GM12878 (cell line): ENCODE results near the gene NKD2. TPM values are rescaled to one million over a fixed set of nuclear protein-coding genes. Genes with fewer than 3 reads are reported as not detected.

ENCODE experiments used
- ATAC-seq: fragments of 200-7000 bp; cut with Tn5 transposase; 3 replicates; pipeline ENCODE4 v1.9.1; 2020; ENCODE audit warnings: mild to moderate bottlenecking, moderate library complexity
- BruUV-seq: library from RNA; stranded (reverse); fragments of 400-500 nt; replicated peaks from 2 replicates; lab custom pipeline; 2021; lab: Mats Ljungman, UMichigan
- CTCF ChIA-PET: fragments of 300-600 bp; sonication (Branson Sonifier 250); formaldehyde crosslinking; extraction: SDS; loops from one replicate; lab custom pipeline; 2021; ENCODE audit warnings: inconsistent platforms; lab: Yijun Ruan, JAX
- POLR2A ChIA-PET: fragments of 350-600 bp; formaldehyde crosslinking; extraction: SDS; loops from one replicate; lab custom pipeline; 2021; ENCODE audit warnings: inconsistent platforms; lab: Charles Lee
- RAD21 ChIA-PET: fragments of 300-600 bp; sonication (Branson Sonifier 250); formaldehyde crosslinking; loops from one replicate; lab custom pipeline; 2023; ENCODE audit warnings: antibody characterized with exemption; ENCODE audit not compliant: unreplicated experiment; lab: Charles Lee
- SMC1A ChIA-PET: fragments of 300-600 bp; sonication (Branson Sonifier 250); formaldehyde crosslinking; loops from one replicate; lab custom pipeline; 2023; ENCODE audit not compliant: unreplicated experiment, uncharacterized antibody; lab: Charles Lee
- DNase-seq: peaks from one replicate; pipeline ENCODE4 v3.0.0-alpha.2; 2011; ENCODE audit warnings: low read depth, low spot score
- FAIRE-seq: peaks from 3 replicates; lab custom pipeline; 2011; peaks lifted over from hg19 to GRCh38; lab: Jason Lieb, UNC
- H2AFZ ChIP-seq: 2 replicates; pipeline ENCODE4 v1.6.0; 2011; ENCODE audit warnings: low read depth, low read length, control low read depth; ENCODE audit not compliant: control insufficient read depth
- H3K27ac ChIP-seq: 2 replicates; pipeline ENCODE4 v1.5.1; 2011; ENCODE audit warnings: control low read depth; ENCODE audit not compliant: control insufficient read depth, insufficient read depth
- H3K27me3 ChIP-seq, 2 experiments: replicated peaks in 1 of 2; 2 replicates each; pipeline versions ENCODE4 v1.6.0 to v1.6.1; 2011; ENCODE audit warnings: low read length in 1 of 2; ENCODE audit not compliant: control insufficient read depth in 2 of 2, insufficient read depth in 2 of 2
- H3K36me3 ChIP-seq, 2 experiments: 2 replicates each; pipeline ENCODE4 v1.5.1; 2011; ENCODE audit warnings: low read length in 1 of 2; ENCODE audit not compliant: control insufficient read depth in 2 of 2, insufficient read depth in 2 of 2
- H3K4me1 ChIP-seq: 2 replicates; pipeline ENCODE4 v1.6.1; 2011; ENCODE audit warnings: mild to moderate bottlenecking, low read length, moderate library complexity, mixed read lengths; ENCODE audit not compliant: control insufficient read depth, insufficient read depth
- H3K4me2 ChIP-seq: 2 replicates; pipeline ENCODE4 v1.6.0; 2011; ENCODE audit warnings: control low read depth; ENCODE audit not compliant: control insufficient read depth, insufficient read depth
- H3K4me3 ChIP-seq: fragments of 200-600 bp; sonication (generic); 2 replicates; pipeline ENCODE4 v1.5.1; 2016
- H3K79me2 ChIP-seq: 2 replicates; pipeline ENCODE4 v1.6.0; 2011; ENCODE audit warnings: low read length; ENCODE audit not compliant: control insufficient read depth, insufficient read depth
- H3K9ac ChIP-seq: 2 replicates; pipeline ENCODE4 v1.8.0; 2011; ENCODE audit warnings: low read length, control low read depth, mixed read lengths; ENCODE audit not compliant: control insufficient read depth, insufficient read depth
- H3K9me3 ChIP-seq: replicated peaks from 3 replicates; pipeline ENCODE4 v1.5.1; 2011; ENCODE audit warnings: mild to moderate bottlenecking, low read length; ENCODE audit not compliant: control insufficient read depth, insufficient read depth
- H4K20me1 ChIP-seq: 2 replicates; pipeline ENCODE4 v1.6.0; 2011; ENCODE audit not compliant: control insufficient read depth, insufficient read depth
- BACH1 ChIP-seq: fragments of 450-650 bp; IDR thresholded peaks from 2 replicates; pipeline ENCODE4 v1.6.1; 2017; ENCODE audit warnings: mild to moderate bottlenecking, borderline replicate concordance
- EGR1 ChIP-seq, 2 experiments: IDR thresholded peaks; 1 replicate in 1 of 2; 2 replicates in 1 of 2; pipeline ENCODE4 v1.6.1; 2011 to 2012; ENCODE audit warnings: low read depth in 2 of 2, low read length in 2 of 2, borderline replicate concordance in 1 of 2, mild to moderate bottlenecking in 1 of 2, moderate library complexity in 1 of 2
- IKZF1 ChIP-seq: fragments of 450-650 bp; conservative IDR thresholded peaks from 2 replicates; pipeline ENCODE4 v1.6.1; 2017; ENCODE audit warnings: antibody characterized with exemption, mild to moderate bottlenecking
- IRF4 ChIP-seq: IDR thresholded peaks from 2 replicates; pipeline ENCODE4 v1.6.1; 2011; ENCODE audit warnings: low read depth, low read length
- JUND ChIP-seq: IDR thresholded peaks from 2 replicates; pipeline ENCODE4 v1.6.1; 2012; ENCODE audit warnings: low read depth, mild to moderate bottlenecking, low read length, improper control_type of control experiment, moderate library complexity
- PRDM15 ChIP-seq: fragments of 450-650 bp; formaldehyde crosslinking; IDR thresholded peaks from 2 replicates; pipeline ENCODE4 v1.4.0; 2020; ENCODE audit warnings: mild to moderate bottlenecking, moderate library complexity
- SMAD1 ChIP-seq: fragments of 450-650 bp; IDR thresholded peaks from 2 replicates; pipeline ENCODE4 v1.6.1; 2018; ENCODE audit warnings: mild to moderate bottlenecking, low read depth; ENCODE audit not compliant: partially characterized antibody
- SUZ12 ChIP-seq: fragments of 200-600 bp; sonication (generic); IDR thresholded peaks from one replicate; pipeline ENCODE4 v1.6.1; 2018; ENCODE audit warnings: antibody characterized with exemption, mild to moderate bottlenecking; ENCODE audit not compliant: unreplicated experiment
- TBL1XR1 ChIP-seq: IDR thresholded peaks from 2 replicates; pipeline ENCODE4 v1.6.1; 2012; ENCODE audit warnings: low read depth, low read length, improper control_type of control experiment
- ZBTB11 ChIP-seq: fragments of 450-650 bp; formaldehyde crosslinking; IDR thresholded peaks from 2 replicates; pipeline ENCODE4 v1.5.0; 2022; ENCODE audit warnings: mild to moderate bottlenecking, missing genetic modification characterization
- WGBS: methylation state at CpG from one replicate; pipeline ENCODE4 v1.1.6; 2016; ENCODE audit warnings: low lambda C conversion rate; ENCODE audit not compliant: insufficient replicate concordance, insufficient coverage; ENCODE audit errors: missing lambda C conversion rate; 5-methylcytosine and 5-hydroxymethylcytosine counted together
- in situ Hi-C: fragments of 300-500 bp; cut with MboI; formaldehyde crosslinking; loops from 9 replicates; pipeline ENCODE4 v1.14.3; 2018; ENCODE audit warnings: mixed read lengths
- intact Hi-C: fragments of 100-400 bp; cut with micrococcal nuclease; formaldehyde crosslinking; loops from one replicate; pipeline ENCODE4 v1.14.2; 2022; ENCODE audit not compliant: unreplicated experiment
- polyA plus RNA-seq, 11 experiments: library from polyadenylated mRNA; depleted of rRNA in 4 of 11; unstranded in 6 of 11; stranded (reverse) in 5 of 11; fragments of >200 nt; fragmentation: Nextera tagmentation in 4 of 11; fragmentation: Illumina TruSeq in 1 of 11; extraction: Ambion mirVana in 4 of 11; extraction: Trizol in 1 of 11; gene quantifications; 1 replicate in 1 of 11; 2 replicates in 10 of 11; pipeline versions ENCODE4 v1.2.1 to v1.2.3, GENCODE V29; 2011 to 2016; ENCODE audit warnings: inconsistent platforms in 2 of 11, missing spikeins in 2 of 11, low read depth in 1 of 11
- total RNA-seq, 4 experiments: library from RNA; depleted of rRNA in 3 of 4; stranded (reverse); fragments of >200 nt in 3 of 4; fragmentation: Illumina TruSeq in 1 of 4; extraction: Trizol in 1 of 4; gene quantifications; 2 replicates each; pipeline versions ENCODE4 v1.2.1 to v1.2.3, GENCODE V29; 2013 to 2021
- TF ChIP-seq, protein P1 (sequence below): fragments of 150-350 bp; IDR thresholded peaks from 2 replicates; pipeline ENCODE4 v1.6.1; 2014; ENCODE audit warnings: mild to moderate bottlenecking, low read depth, low read length

Gene NKD2
- total and polyA plus RNA-seq, 10 of the 15 experiments (the other 5 are each of a cell fraction or from before 2014, with no cell fraction given): 0.20 to 0.83 (median 0.26) TPM; not detected in 7

DNA sequence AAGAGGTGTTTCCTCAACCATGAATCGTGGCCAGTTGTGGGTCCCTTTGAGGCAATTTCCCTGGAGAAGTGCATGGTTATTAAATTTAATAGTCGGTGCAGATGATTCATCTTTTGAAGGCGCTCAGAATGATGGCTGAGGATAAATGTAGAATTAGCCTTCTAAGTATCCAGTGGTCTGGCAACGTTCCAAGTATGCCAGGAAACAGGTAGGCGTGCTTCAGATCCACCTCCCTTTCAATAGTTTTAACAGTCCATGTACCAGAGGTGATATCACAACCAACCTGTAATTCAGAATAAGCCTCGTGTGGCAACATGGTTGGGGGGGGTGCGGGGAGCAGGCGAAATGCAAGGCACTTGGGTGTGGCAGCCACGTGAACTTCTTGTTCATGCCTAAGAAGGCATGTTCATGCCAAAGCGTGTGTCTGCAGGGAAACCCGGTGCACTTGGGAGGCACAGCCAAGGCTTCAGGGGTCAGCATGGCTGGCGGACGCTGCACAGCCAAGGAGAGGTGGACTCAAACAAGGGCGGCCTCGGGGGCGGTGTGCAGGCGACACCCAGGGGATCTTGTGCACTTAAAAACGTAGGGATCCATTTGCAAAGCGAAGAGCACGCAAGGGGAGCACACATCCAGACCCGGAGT lies 5.2 kb upstream of the NKD2 start (continued):
- TF ChIP-seq PRDM15 (CRISPR knock-in tag) (no peak), BACH1 (no peak), TBL1XR1 (no peak)

- ChIA-PET RAD21 (no interaction called here), SMC1A (no interaction called here), CTCF (no interaction called here), POLR2A (no interaction called here)
- no peaks in the 10 kb centered on the region for H3K9me3 ChIP-seq
- H3K4me1 ChIP-seq: no peaks in the 10 kb centered on the region
- H3K9ac ChIP-seq: no peak overlapping the region
- no peaks in the 10 kb centered on the region for H4K20me1 ChIP-seq
- in situ Hi-C loops: no loop called here
- FAIRE-seq: no peak
- H3K27ac ChIP-seq: no peak overlapping the region
- no TSS peak for BruUV-seq
- peak overlapping the region; percentile 48; the same call in 1 of the 2 replicates for H3K4me2 ChIP-seq
- no peak for ATAC-seq
- no peak overlapping the region for H2AFZ ChIP-seq
- peaks cover 7 to 8% of the 10 kb centered on the region in 2 experiments; a peak in 3 of 4 replicates for H3K27me3 ChIP-seq
- no peak overlapping the region for H3K4me3 ChIP-seq
- intact Hi-C loops: no loop called here
- WGBS: 15% methylated on average over 74 of the region's 88 CpGs
- H3K36me3 ChIP-seq: no peaks in the 10 kb centered on the region
- no peak for DNase-seq
- H3K79me2 ChIP-seq: no peaks in the 10 kb centered on the region
- TF ChIP-seq IKZF1 (no peak), EGR1 (IDR thresholded peaks at IDR 0.05; ENCODE audit: borderline replicate concordance in 1 of 2, low read depth in 2 of 2, low read length in 2 of 2) (peak in 1 of 2 experiments; percentile 21; a peak in 1 of 3 replicates), SMAD1 (no peak), ZBTB11 (CRISPR knock-in tag) (no peak), IRF4 (no peak), SUZ12 (peak; percentile 11), JUND (no peak)
- TF ChIP-seq, protein P1, sequence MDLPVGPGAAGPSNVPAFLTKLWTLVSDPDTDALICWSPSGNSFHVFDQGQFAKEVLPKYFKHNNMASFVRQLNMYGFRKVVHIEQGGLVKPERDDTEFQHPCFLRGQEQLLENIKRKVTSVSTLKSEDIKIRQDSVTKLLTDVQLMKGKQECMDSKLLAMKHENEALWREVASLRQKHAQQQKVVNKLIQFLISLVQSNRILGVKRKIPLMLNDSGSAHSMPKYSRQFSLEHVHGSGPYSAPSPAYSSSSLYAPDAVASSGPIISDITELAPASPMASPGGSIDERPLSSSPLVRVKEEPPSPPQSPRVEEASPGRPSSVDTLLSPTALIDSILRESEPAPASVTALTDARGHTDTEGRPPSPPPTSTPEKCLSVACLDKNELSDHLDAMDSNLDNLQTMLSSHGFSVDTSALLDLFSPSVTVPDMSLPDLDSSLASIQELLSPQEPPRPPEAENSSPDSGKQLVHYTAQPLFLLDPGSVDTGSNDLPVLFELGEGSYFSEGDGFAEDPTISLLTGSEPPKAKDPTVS: no peak
Observed at GRCh38 chr5:1004461-1005248, 3.9 kb upstream of the NKD2 start.
